Omental fat pad (tissue), 4 donors: ENCODE measurements around the gene PIGN. TPM values are rescaled to one million over a fixed set of nuclear protein-coding genes. Genes with fewer than 3 reads are reported as not detected.

Experiments used
- ATAC-seq: fragments of 150-250 bp; one replicate; pipeline ENCODE4 v1.9.1; 2016; ENCODE audit warnings: mild to moderate bottlenecking, moderate library complexity; ENCODE audit not compliant: low FRiP score
- DNase-seq: peaks from one replicate; pipeline ENCODE4 v3.0.0-alpha.2; 2019; ENCODE audit warnings: low spot score
- CTCF ChIP-seq, 3 donors: fragments of 450-650 bp; IDR thresholded peaks; one replicate each; pipeline ENCODE4 v1.5.1; 2016 to 2017; ENCODE audit warnings: antibody characterized with exemption in 3 of 3, mild to moderate bottlenecking in 3 of 3, moderate library complexity in 2 of 3
- total RNA-seq, 4 donors: library from RNA; depleted of rRNA; stranded (reverse); fragments of >200 nt; gene quantifications; one replicate each; pipeline ENCODE4 v1.1.0, GENCODE V29; 2016

The PIGN gene
- total RNA-seq, 4 donors from 2014 or later = 19.7 to 31.8 (median 24.8) TPM

GRCh38 chr18:61991201-61991600 is 195.7 kb downstream of the PIGN start:
- ATAC-seq (no peak), DNase-seq (no peak)
- no peak for TF ChIP-seq CTCF (IDR thresholded peaks at IDR 0.05)

Other genes starting within 250 kb of the PIGN start
- 10 to 100 TPM; 21.8 to 42.7 (median 29.8) TPM for gene RELCH, start 199 bp upstream of the PIGN start, total RNA-seq
- gene TNFRSF11A, start 138.3 kb upstream of the PIGN start, total RNA-seq = 10 to 100 TPM in 1 of 4 donors, 1 to 10 TPM in 3; 2.1 to 22.7 (median 3.8) TPM